Gastroesophageal sphincter (tissue), 4 donors: ENCODE measurements around the gene C10orf71. TPM values are rescaled to one million over a fixed set of nuclear protein-coding genes. Genes with fewer than 3 reads are reported as not detected.

Experiments
- ATAC-seq: fragments of 150-250 bp; one replicate; pipeline ENCODE4 v1.9.1; 2016; ENCODE audit warnings: mild to moderate bottlenecking, moderate library complexity
- H3K27ac ChIP-seq, 4 donors: fragments of 200-600 bp; sonication (generic) in 3 of 4; 1 replicate in 3 of 4; 2 replicates in 1 of 4; pipeline ENCODE4 v1.5.1; 2016 to 2019
- H3K27me3 ChIP-seq: fragments of 200-600 bp; sonication (generic); one replicate; pipeline ENCODE4 v1.5.1; 2019
- H3K36me3 ChIP-seq, 2 donors: fragments of 200-600 bp; sonication (generic); one replicate each; pipeline ENCODE4 v1.5.1; 2019; ENCODE audit warnings: control low read depth in 1 of 2
- H3K4me1 ChIP-seq, 3 donors: fragments of 200-600 bp; sonication (generic); 1 replicate in 2 of 3; 2 replicates in 1 of 3; pipeline ENCODE4 v1.5.1; 2016 to 2019; ENCODE audit warnings: control low read depth in 2 of 3
- H3K4me3 ChIP-seq, 2 donors: fragments of 200-600 bp; sonication (generic); one replicate each; pipeline ENCODE4 v1.5.1; 2019; ENCODE audit warnings: mild to moderate bottlenecking in 1 of 2, moderate library complexity in 1 of 2
- H3K9me3 ChIP-seq, 3 donors: fragments of 200-600 bp; sonication (generic); one replicate each; pipeline ENCODE4 v1.5.1; 2017 to 2019; ENCODE audit warnings: control low read depth in 2 of 3
- EP300 ChIP-seq: sonication (generic); formaldehyde crosslinking; IDR thresholded peaks from one replicate; pipeline ENCODE4 v1.6.1; 2017; ENCODE audit warnings: antibody characterized with exemption, mild to moderate bottlenecking
- POLR2A ChIP-seq, 2 donors: fragments of 450-650 bp; IDR thresholded peaks; one replicate each; pipeline ENCODE4 v1.6.1; 2017; ENCODE audit warnings: antibody characterized with exemption in 2 of 2, mild to moderate bottlenecking in 2 of 2, moderate library complexity in 1 of 2
- POLR2AphosphoS5 ChIP-seq: sonication (generic); formaldehyde crosslinking; IDR thresholded peaks from one replicate; pipeline ENCODE4 v1.6.1; 2017; ENCODE audit warnings: antibody characterized with exemption
- WGBS, 2 donors: methylation state at CpG; one replicate each; pipeline ENCODE4 v1.1.5; 2018; ENCODE audit warnings: low coverage in 1 of 2; 5-methylcytosine and 5-hydroxymethylcytosine counted together
- total RNA-seq, 4 donors: library from RNA; depleted of rRNA; stranded (reverse); fragments of >200 nt; gene quantifications; one replicate each; pipeline ENCODE4 v1.1.0, GENCODE V29; 2016
- TF ChIP-seq, protein P1 (sequence below), 4 experiments: fragments of 200-600 bp in 2 of 4; fragments of 450-650 bp in 2 of 4; sonication (generic) in 1 of 4; IDR thresholded peaks; one replicate each; pipeline ENCODE4 v1.5.1; 2017 to 2019; ENCODE audit warnings: antibody characterized with exemption in 4 of 4, mild to moderate bottlenecking in 2 of 4, moderate library complexity in 2 of 4

Gene C10orf71
- total RNA-seq, 4 donors from 2014 or later, result 0.08 to 0.27 TPM; not detected in 2

DNA sequence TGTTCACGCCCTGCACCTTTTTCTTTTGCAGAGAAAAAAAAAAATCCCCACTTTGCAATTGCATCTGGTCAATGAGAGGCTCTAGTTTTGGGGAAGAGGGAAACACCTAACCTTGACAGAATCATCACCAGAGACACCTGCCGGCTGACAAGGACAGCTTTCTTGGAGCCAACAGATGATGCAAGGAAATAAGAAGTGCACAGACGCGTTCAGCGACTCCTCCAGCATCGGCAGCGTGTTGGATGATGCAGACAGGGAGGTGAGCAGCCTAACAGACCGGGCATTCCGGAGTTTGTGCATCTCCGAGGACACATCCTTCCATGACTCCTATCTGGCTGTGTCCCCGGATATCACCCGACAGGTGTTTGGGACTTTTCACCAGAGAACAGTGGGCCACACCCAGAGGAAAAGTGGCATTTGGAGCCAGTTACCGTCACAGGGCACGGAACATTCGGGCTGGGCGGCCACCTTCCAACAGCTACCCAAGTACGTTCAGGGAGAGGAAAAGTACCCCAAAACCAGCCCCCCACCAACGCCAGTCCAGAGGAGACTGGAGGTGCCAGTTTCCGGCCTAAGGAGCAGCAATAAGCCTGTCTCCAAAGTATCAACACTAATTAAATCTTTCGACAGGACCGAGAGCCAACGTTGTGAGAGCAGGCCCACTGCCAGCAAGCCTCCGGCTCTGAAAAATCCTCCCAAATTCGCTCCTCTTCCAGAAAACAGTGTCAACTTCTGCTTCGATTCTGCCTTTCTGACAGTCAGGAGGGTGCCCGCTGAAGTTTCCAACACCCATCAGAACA lies 23.6 kb downstream of the C10orf71 start:
- Histone ChIP-seq H3K27ac (no peak overlapping the region), H3K4me3 (no peak overlapping the region), H3K27me3 (no peaks in the 10 kb centered on the region), H3K4me1 (no peaks in the 10 kb centered on the region), H3K36me3 (no peaks in the 10 kb centered on the region), H3K9me3 (no peaks in the 10 kb centered on the region)
- TF ChIP-seq EP300 (no peak), POLR2A (IDR thresholded peaks at IDR 0.05) (no peak), POLR2AphosphoS5 (no peak)
- TF ChIP-seq, protein P1, sequence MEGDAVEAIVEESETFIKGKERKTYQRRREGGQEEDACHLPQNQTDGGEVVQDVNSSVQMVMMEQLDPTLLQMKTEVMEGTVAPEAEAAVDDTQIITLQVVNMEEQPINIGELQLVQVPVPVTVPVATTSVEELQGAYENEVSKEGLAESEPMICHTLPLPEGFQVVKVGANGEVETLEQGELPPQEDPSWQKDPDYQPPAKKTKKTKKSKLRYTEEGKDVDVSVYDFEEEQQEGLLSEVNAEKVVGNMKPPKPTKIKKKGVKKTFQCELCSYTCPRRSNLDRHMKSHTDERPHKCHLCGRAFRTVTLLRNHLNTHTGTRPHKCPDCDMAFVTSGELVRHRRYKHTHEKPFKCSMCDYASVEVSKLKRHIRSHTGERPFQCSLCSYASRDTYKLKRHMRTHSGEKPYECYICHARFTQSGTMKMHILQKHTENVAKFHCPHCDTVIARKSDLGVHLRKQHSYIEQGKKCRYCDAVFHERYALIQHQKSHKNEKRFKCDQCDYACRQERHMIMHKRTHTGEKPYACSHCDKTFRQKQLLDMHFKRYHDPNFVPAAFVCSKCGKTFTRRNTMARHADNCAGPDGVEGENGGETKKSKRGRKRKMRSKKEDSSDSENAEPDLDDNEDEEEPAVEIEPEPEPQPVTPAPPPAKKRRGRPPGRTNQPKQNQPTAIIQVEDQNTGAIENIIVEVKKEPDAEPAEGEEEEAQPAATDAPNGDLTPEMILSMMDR (IDR thresholded peaks at IDR 0.05), result no peak
- ATAC-seq, result no peak
- WGBS, 2 donors, result 86 to 89% methylated on average over 4 to 6 of the region's 26 CpGs

DNA sequence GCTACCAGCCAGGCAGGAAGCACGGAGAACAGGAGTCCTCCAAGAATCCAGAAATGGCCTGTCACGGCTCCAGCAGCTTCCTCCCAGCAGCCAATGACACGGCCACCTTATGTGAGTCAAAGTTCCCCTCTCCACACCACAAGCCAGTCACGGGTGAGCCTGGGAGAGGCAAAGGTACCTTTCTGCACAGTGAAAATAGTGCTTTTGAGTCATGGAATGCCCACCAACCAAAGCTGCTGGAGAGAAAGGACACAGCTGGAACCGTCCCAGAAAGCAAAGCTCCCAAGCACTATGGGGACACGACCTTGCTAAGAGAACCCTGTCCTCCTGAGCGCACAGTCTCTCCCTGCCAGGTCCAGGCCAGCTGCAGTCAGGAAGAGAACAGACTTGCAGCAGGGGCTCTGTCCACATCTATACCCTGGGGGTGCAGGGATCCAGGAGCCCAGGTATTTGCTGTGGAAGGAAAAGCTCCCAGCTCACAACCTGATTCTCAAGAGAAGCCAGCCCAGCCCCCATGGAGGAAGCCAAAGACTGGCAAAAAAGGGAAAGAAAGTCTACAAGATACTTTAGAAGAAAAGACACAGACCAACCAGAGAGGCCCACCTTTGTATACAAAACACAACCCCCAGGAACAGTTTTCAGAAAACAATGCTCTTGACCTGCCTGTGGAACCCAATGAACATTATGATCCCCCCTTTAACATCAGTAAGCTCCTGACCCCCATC lies 24.4 kb downstream of the C10orf71 start:
- no peaks in the 10 kb centered on the region for H3K9me3 ChIP-seq
- H3K36me3 ChIP-seq, result no peaks in the 10 kb centered on the region
- H3K27me3 ChIP-seq, result no peaks in the 10 kb centered on the region
- TF ChIP-seq POLR2A (IDR thresholded peaks at IDR 0.05) (no peak), EP300 (no peak), POLR2AphosphoS5 (no peak)
- TF ChIP-seq, protein P1 (IDR thresholded peaks at IDR 0.05), result no peak
- H3K4me3 ChIP-seq, result no peak overlapping the region
- WGBS, 2 donors, result 68 to 80% methylated on average over 1 to 4 of the region's 7 CpGs
- no peaks in the 10 kb centered on the region for H3K4me1 ChIP-seq
- ATAC-seq, result no peak
- H3K27ac ChIP-seq, result no peak overlapping the region

GRCh38 chr10:49323896-49324270 lies 24.9 kb downstream of the C10orf71 start:
- no peak for ATAC-seq
- H3K27me3 ChIP-seq, result no peaks in the 10 kb centered on the region
- no peaks in the 10 kb centered on the region for H3K36me3 ChIP-seq
- 85 to 89% methylated on average over 5 to 7 of the region's 9 CpGs for WGBS, 2 donors
- H3K27ac ChIP-seq, result no peak overlapping the region
- no peaks in the 10 kb centered on the region for H3K4me1 ChIP-seq
- H3K4me3 ChIP-seq, result no peak overlapping the region
- TF ChIP-seq, protein P1 (IDR thresholded peaks at IDR 0.05), result no peak
- TF ChIP-seq POLR2AphosphoS5 (no peak), POLR2A (IDR thresholded peaks at IDR 0.05) (no peak)
- no peaks in the 10 kb centered on the region for H3K9me3 ChIP-seq

GRCh38 chr10:49324711-49325110 lies 25.7 kb downstream of the C10orf71 start:
- no peak overlapping the region for H3K4me3 ChIP-seq
- H3K9me3 ChIP-seq, result no peaks in the 10 kb centered on the region
- no peaks in the 10 kb centered on the region for H3K4me1 ChIP-seq
- no peak overlapping the region for H3K27ac ChIP-seq
- TF ChIP-seq POLR2A (IDR thresholded peaks at IDR 0.05) (no peak), EP300 (no peak), POLR2AphosphoS5 (no peak)
- TF ChIP-seq, protein P1 (IDR thresholded peaks at IDR 0.05), result no peak
- no peak for ATAC-seq
- H3K36me3 ChIP-seq, result no peaks in the 10 kb centered on the region
- H3K27me3 ChIP-seq, result no peaks in the 10 kb centered on the region
- WGBS, 2 donors, result 58 to 63% methylated on average over 4 of the region's 4 CpGs
